Activated CD8-positive, alpha-beta memory T cell treated with anti-CD3 and anti-CD28 coated beads, Interleukin-2, amount 10 ng/mL, durations not matched to agents 7 days and 5 days (primary cell): Measurements from ENCODE around the gene HOXA9. TPM values are rescaled to one million over a fixed set of nuclear protein-coding genes. Genes with fewer than 3 reads are reported as not detected.

Source experiments
- ATAC-seq: fragments of 150-1000 bp; cut with Tn5 transposase; one replicate; pipeline ENCODE4 v1.10.0; 2021; ENCODE audit warnings: moderate library complexity
- CTCF ChIA-PET: fragments of 350-600 bp; sonication (Branson Sonifier 250); formaldehyde crosslinking; loops from one replicate; lab custom pipeline; 2021; ENCODE audit warnings: antibody characterized with exemption; lab: Charles Lee
- DNase-seq: peaks from one replicate; pipeline ENCODE4 v3.0.0-alpha.2; 2020
- H3K27ac Mint-ChIP-seq: one replicate; pipeline ENCODE4 v1.8.0; 2021; ENCODE audit warnings: mild to moderate bottlenecking, mixed read lengths
- H3K27me3 Mint-ChIP-seq: one replicate; pipeline ENCODE4 v1.8.0; 2021; ENCODE audit warnings: mixed read lengths
- H3K36me3 Mint-ChIP-seq: one replicate; pipeline ENCODE4 v1.8.0; 2021; ENCODE audit warnings: mild to moderate bottlenecking, mixed read lengths
- H3K4me1 Mint-ChIP-seq: one replicate; pipeline ENCODE4 v1.8.0; 2021; ENCODE audit warnings: mixed read lengths
- H3K4me3 Mint-ChIP-seq: one replicate; pipeline ENCODE4 v1.8.0; 2021; ENCODE audit warnings: mild to moderate bottlenecking, moderate library complexity, mixed read lengths
- H3K9me3 Mint-ChIP-seq: one replicate; pipeline ENCODE4 v1.8.0; 2022; ENCODE audit warnings: low read depth, mixed read lengths
- total RNA-seq, 2 experiments: library from RNA; stranded (reverse); gene quantifications; one replicate each; pipeline ENCODE4 v1.2.3, GENCODE V29; 2021

HOXA9 gene
- total RNA-seq, 2 experiments from 2014 or later: not detected

DNA sequence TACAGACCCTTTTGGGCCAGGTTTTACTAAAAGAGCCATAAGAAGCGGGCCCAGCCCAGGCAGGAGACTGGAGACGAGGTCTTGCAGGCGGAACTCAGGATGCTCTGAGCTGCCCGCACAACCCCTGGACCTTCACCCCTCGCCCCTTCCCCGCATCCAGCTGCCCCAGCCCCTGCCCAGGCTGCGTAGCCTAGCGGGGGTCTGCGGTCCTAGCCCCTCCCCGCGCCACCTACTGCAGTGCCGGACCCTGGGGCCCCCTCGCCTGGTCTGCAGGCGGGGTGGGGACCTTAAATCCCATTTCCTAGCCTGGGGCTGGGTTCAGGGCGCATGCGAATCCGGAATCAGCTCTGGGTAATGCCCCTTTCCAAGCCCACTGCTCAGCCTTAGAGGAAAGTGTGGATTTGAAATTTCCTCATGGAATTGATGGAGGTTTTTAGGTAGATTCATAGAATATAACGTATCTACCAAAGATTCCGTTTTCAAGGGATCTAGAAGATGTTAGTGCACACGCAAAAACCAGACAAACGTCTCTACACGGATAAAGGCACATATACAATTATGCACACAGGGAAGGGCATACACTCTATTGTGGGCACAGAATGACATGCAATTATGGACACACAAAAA, 12.4 kb downstream of the HOXA9 start:
- peaks cover 92% of the 10 kb centered on the region for H3K27me3 Mint-ChIP-seq
- H3K27ac Mint-ChIP-seq: no peak overlapping the region
- peaks cover 1% of the 10 kb centered on the region for H3K36me3 Mint-ChIP-seq
- H3K4me1 Mint-ChIP-seq: peaks cover 29% of the 10 kb centered on the region
- ATAC-seq (no peak), DNase-seq (no peak)
- CTCF ChIA-PET: interaction anchor here (0.6 to 1.2 kb wide), 3 partner anchors 8 to 926 kb away, joined by 3 to 5 read pairs (median 3); no protein-coding TSS in a partner anchor
- H3K9me3 Mint-ChIP-seq: no peaks in the 10 kb centered on the region
- H3K4me3 Mint-ChIP-seq: no peak overlapping the region

DNA sequence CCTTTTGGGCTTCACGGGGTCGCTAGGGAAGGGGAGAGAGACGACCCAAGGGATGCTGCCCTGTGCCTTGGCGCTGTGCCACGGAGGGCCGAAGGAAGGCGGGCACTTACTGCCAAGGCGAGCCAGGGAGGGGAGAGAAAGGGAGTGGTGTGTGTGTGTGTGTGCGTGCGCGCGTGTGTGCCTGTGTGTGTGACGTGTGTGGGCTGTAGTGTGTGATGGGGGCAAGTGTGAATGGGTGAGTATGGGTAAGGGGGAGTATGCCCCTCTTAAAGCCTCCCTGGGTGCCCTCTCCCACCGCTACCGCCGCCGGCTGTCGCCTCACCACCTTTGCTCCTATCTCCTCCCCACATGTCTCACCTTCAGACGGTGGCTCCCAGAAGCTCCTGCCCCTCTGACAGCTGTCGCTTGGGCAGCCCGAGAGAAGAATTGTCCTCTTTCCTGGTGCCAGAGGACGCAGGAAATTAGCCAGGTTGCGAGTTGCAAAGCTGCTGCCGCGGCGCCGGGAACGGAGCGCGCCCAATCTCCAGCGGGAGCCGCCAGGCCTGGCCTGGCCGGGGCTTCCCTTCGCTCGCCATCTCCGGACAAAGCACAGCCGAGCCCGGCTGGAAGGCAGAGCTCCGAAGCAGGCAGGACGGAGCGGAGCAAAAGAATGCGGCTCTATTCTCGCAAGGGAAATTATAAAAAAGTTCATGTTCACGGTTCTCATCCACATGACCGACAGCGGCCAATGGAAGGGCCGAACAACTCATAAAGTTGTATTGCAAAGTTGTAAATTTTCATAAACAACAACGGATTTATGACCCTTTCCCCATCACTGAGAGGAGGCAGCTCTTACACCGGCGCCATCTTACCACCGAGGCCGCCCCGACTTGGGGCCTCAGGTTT, 13.2 kb downstream of the HOXA9 start, which contains the start of gene HOXA3:
TSS of gene HOXA3 (minus strand) at position 653 of the 885 bp plus-strand sequence. CDS start 41,943 bp downstream, outside the sequence.
- Mint-ChIP-seq H3K9me3 (no peaks in the 10 kb centered on the region), H3K27me3 (peaks cover 91% of the 10 kb centered on the region), H3K36me3 (peaks cover 1% of the 10 kb centered on the region), H3K4me3 (peak within 1 kb of the TSS; percentile 51), H3K4me1 (peaks cover 29% of the 10 kb centered on the region), H3K27ac (no peak within 1 kb of the TSS)
- CTCF ChIA-PET: interaction anchor here (0.9 to 3.6 kb wide), 10 partner anchors 9 to 783 kb away, joined by 3 to 25 read pairs (median 5); no protein-coding TSS in a partner anchor
- no peak for ATAC-seq
- no peak for DNase-seq

GRCh38 chr7:27151341-27151930, 13.9 kb downstream of the HOXA9 start:
- no peak for DNase-seq
- CTCF ChIA-PET: interaction anchor here (0.9 to 3.6 kb wide), 13 partner anchors 10 to 782 kb away, joined by 3 to 25 read pairs (median 4); partner anchors contain the start of gene HOXA4
- H3K4me1 Mint-ChIP-seq: peaks cover 29% of the 10 kb centered on the region
- ATAC-seq: no peak
- H3K9me3 Mint-ChIP-seq: no peaks in the 10 kb centered on the region
- H3K4me3 Mint-ChIP-seq: peak overlapping the region; percentile 51
- peaks cover 1% of the 10 kb centered on the region for H3K36me3 Mint-ChIP-seq
- H3K27me3 Mint-ChIP-seq: peaks cover 93% of the 10 kb centered on the region
- H3K27ac Mint-ChIP-seq: no peak overlapping the region

DNA sequence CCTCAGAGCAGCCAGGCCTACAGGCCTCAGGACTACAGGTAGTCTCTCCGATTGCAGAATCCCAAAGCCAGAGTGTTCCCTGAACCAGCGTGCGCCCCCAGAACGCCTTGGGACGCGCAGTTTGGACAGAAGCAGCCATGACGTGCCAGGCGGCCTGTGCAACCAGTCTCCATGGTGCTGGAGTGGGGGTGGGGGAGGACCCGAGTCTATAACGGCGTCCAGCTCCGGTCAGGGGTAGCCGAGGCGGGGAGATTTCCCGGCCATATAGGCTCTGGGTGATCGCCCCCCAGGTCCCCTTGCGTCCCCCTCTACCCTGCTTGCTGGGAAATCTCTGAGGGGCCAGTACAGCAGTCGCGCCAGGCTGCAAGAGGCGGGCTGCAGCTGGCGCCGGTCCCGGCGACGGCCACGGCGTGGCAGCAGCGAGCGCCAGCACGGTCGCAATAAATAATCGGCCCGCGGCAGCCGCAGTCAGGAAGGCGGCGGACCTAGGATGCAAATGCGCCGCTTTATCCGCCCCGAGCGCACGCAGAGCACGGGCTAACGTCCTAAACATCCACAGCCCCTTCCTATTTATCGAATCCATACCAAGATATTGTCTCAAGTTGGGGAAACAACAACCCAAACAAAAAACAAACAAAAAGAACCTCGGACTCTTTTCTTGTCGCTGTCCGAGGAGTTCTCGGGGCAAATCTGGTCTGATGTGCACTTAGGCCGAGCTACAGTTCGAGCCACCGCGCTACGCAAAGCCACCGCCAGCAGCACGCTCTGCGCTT, 14.6 kb downstream of the HOXA9 start:
- peak; percentile 70 for DNase-seq
- Mint-ChIP-seq H3K4me1 (peaks cover 29% of the 10 kb centered on the region), H3K9me3 (no peaks in the 10 kb centered on the region), H3K27me3 (peaks cover 94% of the 10 kb centered on the region), H3K4me3 (peak overlapping the region; percentile 51), H3K27ac (no peak overlapping the region), H3K36me3 (peaks cover 1% of the 10 kb centered on the region)
- peak; percentile 85 for ATAC-seq
- CTCF ChIA-PET: interaction anchor here (0.7 to 3.6 kb wide), 18 partner anchors 10 to 781 kb away, joined by 3 to 25 read pairs (median 4); partner anchors contain the start of gene HOXA4

DNA sequence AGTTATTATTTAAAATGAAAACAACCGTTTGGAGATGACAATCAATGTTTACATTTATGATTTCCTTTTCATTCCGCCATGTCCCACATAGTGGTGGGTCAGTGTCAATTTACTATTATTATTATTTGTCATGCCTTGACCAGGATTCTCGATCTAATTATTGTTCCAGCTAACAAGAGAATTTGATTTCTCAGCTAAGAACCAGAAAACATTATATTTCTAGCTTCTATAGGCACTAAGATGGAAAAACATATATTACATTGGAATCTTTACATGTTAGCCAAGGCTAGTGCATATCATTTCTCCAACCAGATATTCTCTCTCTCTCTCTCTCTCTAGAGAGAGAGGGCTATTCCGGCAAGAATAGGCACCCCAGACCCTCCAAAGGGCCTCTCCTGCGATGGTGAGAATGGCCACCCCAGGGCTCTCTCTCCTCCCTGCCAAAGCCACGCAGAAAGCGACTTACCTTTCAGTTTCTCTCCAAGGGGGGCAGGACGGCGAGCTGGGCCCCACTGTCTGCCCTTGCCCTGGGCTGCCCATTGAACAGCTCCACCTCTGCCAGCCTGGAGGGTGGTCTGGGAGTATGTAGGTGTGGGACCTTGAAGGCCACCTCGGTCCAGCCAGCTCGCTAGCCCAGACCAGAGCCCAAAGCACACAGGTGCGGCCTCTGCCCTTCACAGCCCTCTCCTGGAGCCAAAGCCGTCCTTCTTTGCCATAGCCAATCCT, 15.3 kb downstream of the HOXA9 start:
- Mint-ChIP-seq H3K36me3 (peaks cover 1% of the 10 kb centered on the region), H3K9me3 (no peaks in the 10 kb centered on the region), H3K27me3 (peaks cover 90% of the 10 kb centered on the region), H3K4me1 (peaks cover 24% of the 10 kb centered on the region), H3K4me3 (no peak overlapping the region), H3K27ac (no peak overlapping the region)
- ATAC-seq: no peak
- CTCF ChIA-PET: interaction anchor here (0.7 to 3.6 kb wide), 15 partner anchors 11 to 773 kb away, joined by 3 to 25 read pairs (median 4); partner anchors contain the start of gene HOXA4
- DNase-seq: no peak

DNA sequence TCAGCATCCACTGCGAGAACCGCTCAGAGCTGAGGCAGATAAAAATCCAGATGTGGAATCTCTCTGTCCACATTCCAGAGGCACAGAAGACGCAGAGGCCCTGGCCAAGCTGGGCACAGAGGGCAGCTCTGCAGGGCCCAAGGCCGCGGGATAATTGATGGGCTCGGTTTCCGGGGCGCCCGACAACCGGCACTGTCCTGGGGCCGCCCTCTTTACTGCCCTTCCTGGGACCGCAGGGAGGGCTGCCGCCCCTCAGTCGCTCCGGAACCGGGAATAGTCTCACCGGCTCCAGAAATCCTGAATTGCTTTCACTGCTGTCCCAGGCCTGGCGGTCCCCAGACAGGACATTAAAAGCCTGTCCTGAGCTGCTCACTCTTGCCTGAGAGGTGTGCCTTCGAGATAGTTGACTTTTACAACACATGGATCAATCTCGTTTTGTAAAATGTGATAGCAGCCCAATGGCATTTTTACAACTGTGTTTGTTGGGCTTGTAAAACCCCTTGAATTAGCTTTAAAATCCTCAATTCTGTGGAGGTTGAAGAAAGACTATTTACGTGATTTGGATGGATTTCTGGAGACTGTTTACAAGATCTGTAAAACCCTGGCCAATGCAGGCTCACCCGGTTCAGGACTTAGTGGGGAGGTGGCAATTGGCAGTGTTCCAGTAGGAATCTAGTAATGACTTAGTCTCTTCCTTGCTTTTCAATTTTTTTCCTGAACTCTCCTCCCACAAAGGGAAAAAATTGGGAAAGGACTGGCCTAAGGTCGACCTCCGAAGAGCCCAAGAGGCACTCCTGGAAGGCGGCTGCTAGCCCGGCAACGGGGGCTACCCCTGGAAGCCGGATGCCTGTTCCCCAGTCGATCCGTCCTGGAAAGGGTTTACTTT, 16.3 kb downstream of the HOXA9 start:
- ATAC-seq (no peak), DNase-seq (no peak)
- peaks cover 18% of the 10 kb centered on the region for H3K4me1 Mint-ChIP-seq
- peaks cover 1% of the 10 kb centered on the region for H3K36me3 Mint-ChIP-seq
- no peak overlapping the region for H3K4me3 Mint-ChIP-seq
- H3K27ac Mint-ChIP-seq: no peak overlapping the region
- peaks cover 80% of the 10 kb centered on the region for H3K27me3 Mint-ChIP-seq
- H3K9me3 Mint-ChIP-seq: no peaks in the 10 kb centered on the region
- CTCF ChIA-PET: interaction anchor here (1.4 to 3.6 kb wide), 4 partner anchors 12 to 470 kb away, joined by 3 to 25 read pairs (median 12); partner anchors contain the start of gene HOXA4

DNA sequence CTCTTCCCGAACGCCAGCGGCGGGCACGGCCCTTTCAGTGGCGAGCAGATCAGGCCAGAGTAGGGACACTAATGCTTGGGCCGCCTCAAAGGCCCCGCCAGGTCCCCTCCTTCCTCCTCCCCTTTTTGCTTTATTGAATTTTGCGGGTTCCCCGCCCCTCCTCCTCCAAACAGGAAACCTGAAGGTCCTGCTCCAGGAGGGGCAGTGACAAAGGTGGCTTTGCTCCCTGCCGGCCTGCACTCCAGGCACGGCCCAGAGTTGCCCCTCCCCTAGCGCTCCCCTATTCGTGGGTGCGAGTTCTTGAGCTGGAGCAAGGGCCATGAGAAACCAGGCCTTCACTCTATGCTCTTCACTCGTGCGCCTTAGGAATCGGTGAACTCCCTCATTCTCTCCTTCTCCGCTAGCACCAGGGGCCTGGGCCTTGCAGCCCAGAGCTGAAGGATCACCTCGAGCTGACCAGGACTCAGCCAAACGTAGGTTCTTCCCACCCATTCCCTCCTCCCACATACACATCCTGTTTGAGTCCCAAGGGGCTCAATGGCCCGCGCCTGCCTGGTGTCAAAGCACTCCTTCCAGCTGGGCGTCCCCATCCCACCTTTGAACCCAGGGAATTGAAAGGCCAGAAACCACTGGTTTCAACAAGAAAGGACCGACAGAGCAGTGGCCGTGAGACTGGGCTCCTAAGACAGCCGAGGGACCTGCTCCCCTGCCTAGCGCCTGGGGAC, 17.1 kb downstream of the HOXA9 start:
- no peaks in the 10 kb centered on the region for H3K9me3 Mint-ChIP-seq
- no peak overlapping the region for H3K27ac Mint-ChIP-seq
- no peak for DNase-seq
- H3K36me3 Mint-ChIP-seq: peaks cover 1% of the 10 kb centered on the region
- H3K27me3 Mint-ChIP-seq: peaks cover 72% of the 10 kb centered on the region
- no peak for ATAC-seq
- H3K4me1 Mint-ChIP-seq: peaks cover 18% of the 10 kb centered on the region
- CTCF ChIA-PET: interaction anchor here (1.1 to 3.6 kb wide), 3 partner anchors 13 to 466 kb away, joined by 3 to 25 read pairs (median 18); partner anchors contain the start of gene HOXA4
- H3K4me3 Mint-ChIP-seq: no peak overlapping the region

- Mint-ChIP-seq H3K4me1 (peaks cover 18% of the 10 kb centered on the region), H3K27me3 (peaks cover 66% of the 10 kb centered on the region), H3K4me3 (no peak within 1 kb of the TSS), H3K27ac (no peak within 1 kb of the TSS), H3K9me3 (no peaks in the 10 kb centered on the region), H3K36me3 (peaks cover 1% of the 10 kb centered on the region)
- DNase-seq (no peak), ATAC-seq (no peak)
- CTCF ChIA-PET: interaction anchor here (1.1 kb wide), 1 partner anchor 465 kb away, joined by 3 read pairs; no protein-coding TSS in a partner anchor
These were observed 17.9 kb downstream of the HOXA9 start, which contains the start of gene HOXA6 for GRCh38 chr7:27147199-27148030. Gene HOXA6, minus strand, starts transcription at chr7:27147774. Its CDS starts 25 bp downstream, at chr7:27147749.

DNA sequence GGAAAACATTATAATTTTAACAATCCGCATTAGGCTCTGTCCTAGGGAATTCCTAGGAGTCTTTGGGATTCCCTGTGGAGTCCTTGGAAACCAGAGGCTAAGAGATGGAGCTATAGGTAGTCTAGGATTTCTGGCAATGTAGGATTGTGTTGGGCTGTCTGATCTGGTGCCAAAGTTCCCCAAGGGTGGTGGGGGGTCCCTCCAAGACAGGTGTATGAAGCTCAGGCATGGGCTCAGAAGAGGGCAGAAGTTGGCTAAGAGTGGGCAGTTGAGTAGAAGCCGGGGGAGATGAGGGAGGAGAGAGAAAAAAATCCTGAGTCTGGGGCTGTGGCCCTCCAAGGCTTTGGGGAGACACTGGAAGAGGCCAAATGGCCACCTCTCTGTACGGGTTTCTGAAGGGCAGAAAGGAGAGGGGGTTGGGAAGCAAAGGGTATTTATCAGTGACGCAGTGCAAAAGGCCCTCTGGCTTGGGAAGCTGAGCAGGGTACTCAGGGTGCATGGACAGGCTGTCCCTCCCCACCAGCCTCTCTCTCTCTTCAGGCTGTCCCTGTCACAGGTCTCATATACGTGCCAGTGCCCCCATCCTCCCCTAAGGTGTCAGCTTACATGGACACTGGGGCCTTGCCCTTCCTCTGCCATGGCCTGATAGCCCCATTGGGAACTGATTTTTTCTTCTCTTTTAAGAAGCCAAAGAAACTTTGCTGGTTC, 18.7 kb downstream of the HOXA9 start:
- ATAC-seq: no peak
- Mint-ChIP-seq H3K27me3 (peaks cover 59% of the 10 kb centered on the region), H3K4me3 (no peak overlapping the region), H3K27ac (no peak overlapping the region), H3K36me3 (peaks cover 1% of the 10 kb centered on the region), H3K4me1 (peaks cover 13% of the 10 kb centered on the region), H3K9me3 (no peaks in the 10 kb centered on the region)
- no peak for DNase-seq
- CTCF ChIA-PET: no interaction called here
